ENCODE measurements around the gene ATP2A3.
A peak's percentile ranks its signal among the peaks of the same experiment; 100 is the strongest.

DNA sequence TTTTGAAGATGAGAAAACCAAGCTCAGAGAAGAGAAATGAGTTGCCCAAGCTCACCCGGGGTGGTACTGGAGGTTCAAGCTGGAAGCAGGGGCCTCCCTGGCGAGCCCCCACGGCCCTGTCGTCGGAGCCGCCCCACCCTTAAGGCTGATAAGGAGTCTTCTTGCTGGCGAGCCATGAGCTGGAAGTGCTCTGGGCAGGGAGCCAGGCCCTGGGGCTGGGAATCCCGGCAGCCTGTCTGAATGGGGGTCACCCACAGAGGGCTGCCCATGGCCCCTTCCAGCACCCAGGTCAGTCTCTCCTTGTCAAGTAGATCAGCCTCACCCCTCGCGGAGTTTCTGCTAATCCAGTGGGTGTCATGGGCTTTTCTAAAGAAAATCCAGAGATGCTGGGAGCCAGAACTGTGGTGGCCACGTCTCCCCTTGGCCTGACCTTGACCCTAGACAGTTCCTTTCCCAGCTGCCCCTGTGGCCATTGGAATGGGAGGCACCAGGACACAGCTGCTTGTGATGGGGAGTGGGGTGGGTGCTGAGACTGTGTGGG, 46.8 kb downstream of the ATP2A3 start:
- TF ChIP-seq CTCF (IDR thresholded peaks at IDR 0.05 in 8 of 11, conservative IDR thresholded peaks at IDR 0.05 in 3 of 11) (no peak), POLR2A (IDR thresholded peaks at IDR 0.05) (no peak), POLR2AphosphoS5 (IDR thresholded peaks at IDR 0.05) (peak in 2 of 3 donors; percentile 19 to 58)
